PC-3 (cell line): ENCODE results near the gene SPARC. TPM values are rescaled to one million over a fixed set of nuclear protein-coding genes. Genes with fewer than 3 reads are reported as not detected.
A peak's percentile ranks its signal among the peaks of the same experiment; 100 is the strongest.

Experiments
- ATAC-seq: fragments of 200-7000 bp; cut with Tn5 transposase; 2 replicates; pipeline ENCODE4 v1.9.1; 2020; ENCODE audit warnings: mild to moderate bottlenecking, moderate library complexity
- BruUV-seq: library from RNA; stranded (reverse); fragments of 400-500 nt; replicated peaks from 2 replicates; lab custom pipeline; 2021; lab: Mats Ljungman, UMichigan
- CTCF ChIA-PET: fragments of 300-600 bp; sonication (Branson Sonifier 250); formaldehyde crosslinking; loops from one replicate; lab custom pipeline; 2022; ENCODE audit warnings: antibody characterized with exemption; lab: Charles Lee
- POLR2A ChIA-PET: fragments of 300-600 bp; sonication (Branson Sonifier 250); formaldehyde crosslinking; loops from one replicate; lab custom pipeline; 2022; ENCODE audit warnings: antibody characterized with exemption; ENCODE audit not compliant: unreplicated experiment; lab: Charles Lee
- DNase-seq: peaks from one replicate; pipeline ENCODE4 v3.0.0-alpha.2; 2015
- H2AFZ ChIP-seq: fragments of 300-600 bp; sonication (generic); 2 replicates; pipeline ENCODE4 v1.6.0; 2016; ENCODE audit warnings: antibody characterized with exemption, low read length
- H3F3A ChIP-seq: fragments of 300-600 bp; sonication (generic); one replicate; pipeline ENCODE4 v1.6.0; 2017; ENCODE audit warnings: antibody characterized with exemption, low read length, control low read depth, mild to moderate bottlenecking; ENCODE audit not compliant: unreplicated experiment
- H3K27ac ChIP-seq: fragments of 300-600 bp; sonication (generic); 2 replicates; pipeline ENCODE4 v1.5.1; 2016; ENCODE audit warnings: mild to moderate bottlenecking, low read length
- H3K27me3 ChIP-seq: fragments of 300-600 bp; sonication (generic); 2 replicates; pipeline ENCODE4 v1.6.1; 2016; ENCODE audit warnings: low read length, mixed read lengths
- H3K36me3 ChIP-seq: fragments of 300-600 bp; sonication (generic); 2 replicates; pipeline ENCODE4 v1.6.1; 2016; ENCODE audit warnings: low read depth, mixed run types, low read length, mixed read lengths
- H3K4me1 ChIP-seq: fragments of 300-600 bp; sonication (generic); 2 replicates; pipeline ENCODE4 v1.5.1; 2016; ENCODE audit warnings: low read length; ENCODE audit not compliant: insufficient read depth
- H3K4me2 ChIP-seq: fragments of 300-600 bp; sonication (generic); 2 replicates; pipeline ENCODE4 v1.6.0; 2016; ENCODE audit warnings: low read length
- H3K4me3 ChIP-seq: fragments of 300-600 bp; sonication (generic); 2 replicates; pipeline ENCODE4 v1.5.1; 2016; ENCODE audit warnings: mild to moderate bottlenecking, low read length, mixed read lengths
- H3K79me2 ChIP-seq: fragments of 300-600 bp; sonication (generic); 2 replicates; pipeline ENCODE4 v1.6.1; 2017; ENCODE audit warnings: low read length, mixed read lengths
- H3K9ac ChIP-seq: fragments of 300-600 bp; sonication (generic); 2 replicates; pipeline ENCODE4 v1.6.0; 2016; ENCODE audit warnings: mild to moderate bottlenecking, low read length
- H3K9me2 ChIP-seq: fragments of 300-600 bp; sonication (generic); replicated peaks from 2 replicates; pipeline ENCODE4 v1.6.1; 2016; ENCODE audit warnings: mixed run types, low read length, mixed read lengths
- H3K9me3 ChIP-seq: fragments of 300-600 bp; sonication (generic); 2 replicates; pipeline ENCODE4 v1.6.1; 2016; ENCODE audit warnings: low read length, mixed read lengths
- H4K20me1 ChIP-seq: fragments of 300-600 bp; sonication (generic); 2 replicates; pipeline ENCODE4 v1.6.1; 2016; ENCODE audit warnings: low read length, mixed read lengths
- EZH2 ChIP-seq: fragments of 300-600 bp; sonication (generic); IDR thresholded peaks from one replicate; pipeline ENCODE4 v1.6.1; 2017; ENCODE audit warnings: antibody characterized with exemption, mild to moderate bottlenecking, low read length; ENCODE audit not compliant: unreplicated experiment
- EZH2phosphoT487 ChIP-seq: fragments of 300-600 bp; sonication (generic); IDR thresholded peaks from 2 replicates; pipeline ENCODE4 v1.6.1; 2018; ENCODE audit warnings: mild to moderate bottlenecking, antibody characterized with exemption, low read length, borderline replicate concordance
- intact Hi-C: fragments of 100-400 bp; cut with micrococcal nuclease; formaldehyde crosslinking; loops from 2 replicates; pipeline ENCODE4 v1.9.0; 2023
- total RNA-seq: library from RNA; depleted of rRNA; stranded (reverse); fragments of >200 nt; gene quantifications from 2 replicates; pipeline ENCODE4 v1.2.3, GENCODE V29; 2014
- TF ChIP-seq, protein P1 (sequence below): fragments of 300-600 bp; sonication (generic); conservative IDR thresholded peaks from 2 replicates; pipeline ENCODE4 v1.5.1; 2017; ENCODE audit warnings: antibody characterized with exemption, low read depth, mild to moderate bottlenecking, low read length

The SPARC gene
- total RNA-seq, 1 experiment from 2014 or later, result 2.7 TPM

DNA sequence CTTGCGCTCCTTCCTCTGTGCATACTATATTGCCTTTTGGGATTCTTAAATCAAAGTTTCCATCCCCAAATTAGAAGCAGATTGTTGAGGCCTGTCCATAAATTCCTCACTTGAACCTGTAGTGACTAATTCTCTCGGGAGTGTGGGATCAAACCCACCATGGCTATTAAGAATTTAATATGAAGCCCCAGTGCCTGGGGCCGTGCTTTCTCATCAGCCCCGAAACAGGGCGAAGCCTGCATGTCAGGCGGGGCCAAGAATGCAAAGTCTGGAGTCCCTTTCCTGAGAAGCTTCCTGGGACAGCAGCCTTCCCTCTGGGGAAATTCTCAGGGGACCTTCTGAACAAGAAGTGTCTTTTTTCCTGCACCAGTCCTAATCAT is 66.3 kb downstream of the SPARC start:
- H2AFZ ChIP-seq, result no peak overlapping the region
- H3K9me2 ChIP-seq, result no peaks in the 10 kb centered on the region
- H3K9me3 ChIP-seq, result no peaks in the 10 kb centered on the region
- H3F3A ChIP-seq, result peaks cover 6% of the 10 kb centered on the region
- H3K4me2 ChIP-seq, result peak overlapping the region; percentile 31; the same call in 1 of the 2 replicates
- no peak for ATAC-seq
- H3K9ac ChIP-seq, result no peak overlapping the region
- H3K4me3 ChIP-seq, result no peak overlapping the region
- H4K20me1 ChIP-seq, result no peaks in the 10 kb centered on the region
- H3K27ac ChIP-seq, result no peak overlapping the region
- H3K27me3 ChIP-seq, result no peaks in the 10 kb centered on the region
- BruUV-seq, result no TSS peak
- TF ChIP-seq EZH2 (no peak), EZH2phosphoT487 (no peak)
- TF ChIP-seq, protein P1, sequence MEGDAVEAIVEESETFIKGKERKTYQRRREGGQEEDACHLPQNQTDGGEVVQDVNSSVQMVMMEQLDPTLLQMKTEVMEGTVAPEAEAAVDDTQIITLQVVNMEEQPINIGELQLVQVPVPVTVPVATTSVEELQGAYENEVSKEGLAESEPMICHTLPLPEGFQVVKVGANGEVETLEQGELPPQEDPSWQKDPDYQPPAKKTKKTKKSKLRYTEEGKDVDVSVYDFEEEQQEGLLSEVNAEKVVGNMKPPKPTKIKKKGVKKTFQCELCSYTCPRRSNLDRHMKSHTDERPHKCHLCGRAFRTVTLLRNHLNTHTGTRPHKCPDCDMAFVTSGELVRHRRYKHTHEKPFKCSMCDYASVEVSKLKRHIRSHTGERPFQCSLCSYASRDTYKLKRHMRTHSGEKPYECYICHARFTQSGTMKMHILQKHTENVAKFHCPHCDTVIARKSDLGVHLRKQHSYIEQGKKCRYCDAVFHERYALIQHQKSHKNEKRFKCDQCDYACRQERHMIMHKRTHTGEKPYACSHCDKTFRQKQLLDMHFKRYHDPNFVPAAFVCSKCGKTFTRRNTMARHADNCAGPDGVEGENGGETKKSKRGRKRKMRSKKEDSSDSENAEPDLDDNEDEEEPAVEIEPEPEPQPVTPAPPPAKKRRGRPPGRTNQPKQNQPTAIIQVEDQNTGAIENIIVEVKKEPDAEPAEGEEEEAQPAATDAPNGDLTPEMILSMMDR, result no peak
- ChIA-PET POLR2A (no interaction called here), CTCF (no interaction called here)
- peaks cover 52% of the 10 kb centered on the region for H3K4me1 ChIP-seq
- no peaks in the 10 kb centered on the region for H3K79me2 ChIP-seq
- intact Hi-C loops, result no loop called here
- H3K36me3 ChIP-seq, result no peaks in the 10 kb centered on the region
- DNase-seq, result peak; percentile 34

DNA sequence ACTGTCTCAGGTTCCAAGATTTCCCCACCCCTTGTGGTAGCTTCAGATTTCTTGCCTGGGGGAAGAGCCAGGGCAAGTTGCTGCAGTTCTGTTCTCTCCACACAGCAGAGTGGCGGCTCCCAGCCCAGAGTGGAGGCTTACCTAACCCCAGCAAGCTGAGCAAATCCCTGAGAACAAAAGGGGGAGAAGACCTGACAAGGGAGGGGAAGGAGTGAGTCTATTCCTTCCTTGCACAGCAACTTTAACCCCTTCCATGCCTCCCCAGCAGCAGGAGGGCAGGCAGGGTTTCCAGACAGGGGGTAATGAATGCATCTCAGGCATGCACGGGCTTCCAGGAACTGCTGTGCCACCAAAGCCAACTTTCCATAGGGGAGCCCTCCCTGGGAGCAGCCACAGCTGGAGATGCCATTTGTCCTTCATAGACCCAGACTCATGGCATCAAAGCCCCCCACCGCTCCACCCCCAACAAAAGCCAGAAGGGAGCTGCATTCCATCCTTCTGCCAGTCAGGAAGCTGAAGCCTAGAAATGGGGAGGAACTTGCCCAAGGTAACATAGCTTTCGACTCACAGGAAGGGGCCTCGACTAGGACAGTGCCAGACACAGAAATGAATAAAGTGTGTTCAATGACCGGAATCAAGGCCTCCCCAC is 66.8 kb downstream of the SPARC start:
- H2AFZ ChIP-seq, result no peak overlapping the region
- no peaks in the 10 kb centered on the region for H4K20me1 ChIP-seq
- peaks cover 57% of the 10 kb centered on the region for H3K4me1 ChIP-seq
- H3K9ac ChIP-seq, result no peak overlapping the region
- no peak overlapping the region for H3K4me3 ChIP-seq
- no peaks in the 10 kb centered on the region for H3K27me3 ChIP-seq
- H3K36me3 ChIP-seq, result no peaks in the 10 kb centered on the region
- ATAC-seq (peak; percentile 29), DNase-seq (peak; percentile 68)
- H3K79me2 ChIP-seq, result no peaks in the 10 kb centered on the region
- peak overlapping the region; percentile 31 for H3K4me2 ChIP-seq
- ChIA-PET POLR2A (no interaction called here), CTCF (interaction anchor here (0.6 to 0.8 kb wide), 2 partner anchors 32 to 332 kb away, joined by 3 read pairs; no protein-coding TSS in a partner anchor)
- TF ChIP-seq EZH2, result no peak
- TF ChIP-seq EZH2phosphoT487, result no peak
- TF ChIP-seq, protein P1, result no peak
- no TSS peak for BruUV-seq
- no peaks in the 10 kb centered on the region for H3K9me3 ChIP-seq
- no peaks in the 10 kb centered on the region for H3K9me2 ChIP-seq
- H3F3A ChIP-seq, result peaks cover 6% of the 10 kb centered on the region
- H3K27ac ChIP-seq, result no peak overlapping the region
- intact Hi-C loops, result no loop called here

DNA sequence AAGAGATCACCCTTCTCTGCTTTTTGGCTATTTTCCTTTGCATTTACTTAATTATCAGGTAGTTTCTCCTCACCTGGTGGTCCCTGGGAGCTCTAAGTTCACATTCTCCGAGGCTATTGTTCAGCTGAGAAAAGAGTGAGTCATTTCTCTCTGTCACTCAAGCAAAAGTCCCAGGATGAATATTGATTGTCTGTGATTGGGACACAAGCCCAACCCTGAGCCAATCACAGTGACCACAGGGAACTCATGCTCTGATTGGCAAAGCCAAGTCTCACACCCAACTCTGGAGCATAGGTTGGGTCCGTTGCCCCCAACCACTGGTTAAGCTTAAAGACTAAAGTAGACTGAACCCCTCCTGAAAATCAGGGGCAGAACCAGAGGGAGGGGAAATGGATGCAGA is 67.8 kb downstream of the SPARC start:
- H3K9me2 ChIP-seq, result no peaks in the 10 kb centered on the region
- no peak overlapping the region for H2AFZ ChIP-seq
- ChIA-PET CTCF (interaction anchor here (0.8 to 2.2 kb wide), 2 partner anchors 33 to 95 kb away, joined by 3 to 6 read pairs; no protein-coding TSS in a partner anchor), POLR2A (no interaction called here)
- no peaks in the 10 kb centered on the region for H3K36me3 ChIP-seq
- ATAC-seq, result no peak
- H3K27ac ChIP-seq, result peak overlapping the region; percentile 52
- peak; percentile 43 for DNase-seq
- no peaks in the 10 kb centered on the region for H4K20me1 ChIP-seq
- TF ChIP-seq, protein P1, result no peak
- TF ChIP-seq EZH2phosphoT487 (no peak), EZH2 (no peak)
- H3K4me3 ChIP-seq, result no peak overlapping the region
- BruUV-seq, result no TSS peak
- H3K9me3 ChIP-seq, result no peaks in the 10 kb centered on the region
- H3K9ac ChIP-seq, result no peak overlapping the region
- peaks cover 67% of the 10 kb centered on the region for H3K4me1 ChIP-seq
- H3K79me2 ChIP-seq, result no peaks in the 10 kb centered on the region
- no peaks in the 10 kb centered on the region for H3K27me3 ChIP-seq
- no peak overlapping the region for H3K4me2 ChIP-seq
- H3F3A ChIP-seq, result peaks cover 6% of the 10 kb centered on the region
- intact Hi-C loops, result loop anchor here (1.0 kb wide), 1 partner anchor 126 kb away; no protein-coding TSS in a partner anchor
